Activated naive CD8-positive, alpha-beta T cell treated with anti-CD3 and anti-CD28 coated beads, Interleukin-2, amount 10 ng/mL, durations not matched to agents 7 days and 5 days (primary cell): ENCODE data around the gene C1RL. TPM values are rescaled to one million over a fixed set of nuclear protein-coding genes. Genes with fewer than 3 reads are reported as not detected.
"Not testable (repeated sequence)": the region's sequence is repeated elsewhere in the genome, so short reads cannot be mapped to it uniquely, and the experiment has no call there.

Source experiments
- ATAC-seq: fragments of 150-1000 bp; cut with Tn5 transposase; one replicate; pipeline ENCODE4 v1.10.0; 2021; ENCODE audit warnings: low read depth, moderate library complexity
- POLR2A ChIA-PET: fragments of 350-600 bp; sonication (Branson Sonifier 250); formaldehyde crosslinking; loops from one replicate; lab custom pipeline; 2021; ENCODE audit warnings: antibody characterized with exemption; lab: Charles Lee
- DNase-seq: peaks from one replicate; pipeline ENCODE4 v3.0.0; 2021
- H3K27ac Mint-ChIP-seq: one replicate; pipeline ENCODE4 v1.8.0; 2022; ENCODE audit warnings: mild to moderate bottlenecking, mixed read lengths
- H3K27me3 Mint-ChIP-seq: one replicate; pipeline ENCODE4 v1.8.0; 2022; ENCODE audit warnings: mild to moderate bottlenecking, moderate library complexity, mixed read lengths
- H3K36me3 Mint-ChIP-seq: one replicate; pipeline ENCODE4 v1.8.0; 2021; ENCODE audit warnings: mild to moderate bottlenecking, mixed read lengths
- H3K4me1 Mint-ChIP-seq: one replicate; pipeline ENCODE4 v1.8.0; 2021; ENCODE audit warnings: mixed read lengths
- H3K4me3 Mint-ChIP-seq: one replicate; pipeline ENCODE4 v1.8.0; 2022; ENCODE audit warnings: mild to moderate bottlenecking, moderate library complexity, mixed read lengths
- H3K9me3 Mint-ChIP-seq: one replicate; pipeline ENCODE4 v1.8.0; 2021; ENCODE audit warnings: mixed read lengths
- total RNA-seq, 2 experiments: library from RNA; stranded (reverse); gene quantifications; one replicate each; pipeline ENCODE4 v1.2.3, GENCODE V29; 2021

C1RL gene
- total RNA-seq, 2 experiments from 2014 or later: 29.8 to 36.0 TPM

DNA sequence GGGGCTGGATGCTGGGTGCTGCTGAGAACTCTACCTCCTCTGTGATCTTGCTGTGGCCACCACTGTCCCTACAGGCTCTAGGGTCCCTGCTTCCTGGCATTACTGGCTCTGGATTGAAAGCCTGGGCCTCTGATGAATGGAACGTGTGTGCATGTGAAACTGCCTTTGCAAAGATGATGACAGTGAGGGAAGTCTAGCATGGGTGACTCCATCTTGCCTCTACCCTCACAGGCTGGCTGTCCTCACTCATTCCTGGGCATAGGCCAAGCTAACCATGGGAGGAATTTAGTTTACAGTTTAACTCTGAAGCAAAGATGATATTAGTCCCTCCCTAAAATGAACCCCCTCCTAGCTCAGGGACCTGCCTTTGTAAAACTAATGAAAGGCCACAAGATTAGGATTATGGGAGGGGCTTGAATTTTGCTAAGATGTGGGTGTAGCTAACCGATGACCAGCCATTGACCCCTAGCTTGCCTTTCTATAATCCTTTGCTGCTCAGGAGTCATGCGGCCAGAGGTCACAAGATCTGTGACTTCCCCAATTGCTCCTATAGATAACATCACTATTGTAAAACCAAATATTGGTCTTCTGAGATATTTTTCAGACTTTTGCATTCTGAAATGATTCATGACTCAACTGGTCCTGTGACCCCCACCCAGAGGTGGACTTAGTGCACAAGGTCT, 50.7 kb downstream of the C1RL start:
- POLR2A ChIA-PET: no interaction called here
- Mint-ChIP-seq H3K27ac (no peak overlapping the region), H3K36me3 (no peaks in the 10 kb centered on the region), H3K4me3 (no peak overlapping the region), H3K9me3 (no peaks in the 10 kb centered on the region), H3K27me3 (peaks cover 42% of the 10 kb centered on the region), H3K4me1 (no peaks in the 10 kb centered on the region)
- ATAC-seq: no peak
- no peak for DNase-seq

DNA sequence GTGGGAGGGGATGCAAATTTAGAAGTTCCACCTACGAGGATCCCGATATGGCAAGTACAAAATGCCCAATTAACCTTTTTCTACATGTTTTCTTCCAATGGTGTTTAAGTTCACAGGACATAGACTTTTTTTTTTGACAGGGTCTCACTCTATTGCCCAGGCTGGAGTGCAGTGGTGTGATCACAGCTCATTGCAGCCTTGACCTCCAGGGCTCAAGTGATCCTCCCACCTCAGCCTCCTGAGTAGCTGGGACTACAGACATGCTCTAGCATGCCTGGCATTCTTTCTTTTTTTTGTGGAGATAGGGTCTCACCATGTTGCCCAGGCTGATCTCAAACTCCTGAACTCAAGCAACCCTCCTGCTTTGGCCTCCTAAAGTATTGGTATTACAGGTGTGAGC, 53.3 kb downstream of the C1RL start:
- ATAC-seq, DNase-seq, H3K9me3 Mint-ChIP-seq, H3K36me3 Mint-ChIP-seq, H3K27ac Mint-ChIP-seq, H3K4me1 Mint-ChIP-seq, H3K4me3 Mint-ChIP-seq: not testable (repeated sequence)
- POLR2A ChIA-PET: interaction anchor here (1.2 kb wide), 1 partner anchor 52 kb away, joined by 3 read pairs; no protein-coding TSS in a partner anchor
- H3K27me3 Mint-ChIP-seq: peaks cover 61% of the 10 kb centered on the region

DNA sequence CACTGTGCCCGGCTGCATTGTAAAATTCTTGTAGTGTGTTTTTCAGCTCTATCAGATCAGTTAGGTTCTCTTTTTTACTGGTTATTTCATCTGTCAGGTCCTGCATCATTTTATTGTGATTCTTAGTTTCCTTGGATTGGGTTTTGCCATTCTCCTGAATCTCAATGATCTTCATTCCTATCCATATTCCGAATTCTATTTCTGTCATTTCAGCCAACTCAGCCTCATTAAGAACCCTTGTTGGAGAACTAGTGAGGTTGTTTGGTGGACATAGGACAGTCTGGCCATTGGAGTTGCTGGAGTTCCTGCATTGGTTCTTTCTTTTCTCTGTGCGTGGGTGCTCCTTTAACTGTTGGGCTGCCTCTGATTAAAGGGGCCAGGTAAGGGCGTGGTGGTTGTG, 54.1 kb downstream of the C1RL start:
- DNase-seq (no peak), ATAC-seq (no peak)
- H3K27ac Mint-ChIP-seq: no peak overlapping the region
- no peak overlapping the region for H3K4me3 Mint-ChIP-seq
- H3K4me1 Mint-ChIP-seq: no peaks in the 10 kb centered on the region
- H3K9me3 Mint-ChIP-seq: peaks cover 2% of the 10 kb centered on the region
- no peaks in the 10 kb centered on the region for H3K36me3 Mint-ChIP-seq
- POLR2A ChIA-PET: no interaction called here
- H3K27me3 Mint-ChIP-seq: peaks cover 55% of the 10 kb centered on the region

DNA sequence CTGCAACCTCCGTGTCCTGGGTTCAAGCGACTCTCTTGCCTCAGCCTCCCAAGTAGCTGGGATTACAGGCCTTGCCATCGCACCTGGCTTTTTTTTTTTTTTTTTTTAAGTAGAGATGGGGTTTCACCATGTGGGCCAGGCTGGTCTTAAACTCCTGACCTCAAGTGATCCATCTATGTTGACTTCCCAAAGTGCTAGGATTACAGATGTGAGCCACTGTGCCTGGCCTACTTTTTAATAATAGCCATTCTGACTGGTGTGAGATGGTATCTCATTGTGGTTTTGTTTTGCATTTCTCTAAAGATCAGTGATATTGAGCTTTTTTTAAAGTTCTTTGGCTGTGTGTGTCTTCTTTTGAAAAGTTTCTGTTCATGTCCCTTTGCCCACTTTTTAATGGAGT, 59.0 kb downstream of the C1RL start:
- H3K27ac Mint-ChIP-seq: not testable (repeated sequence)

DNA sequence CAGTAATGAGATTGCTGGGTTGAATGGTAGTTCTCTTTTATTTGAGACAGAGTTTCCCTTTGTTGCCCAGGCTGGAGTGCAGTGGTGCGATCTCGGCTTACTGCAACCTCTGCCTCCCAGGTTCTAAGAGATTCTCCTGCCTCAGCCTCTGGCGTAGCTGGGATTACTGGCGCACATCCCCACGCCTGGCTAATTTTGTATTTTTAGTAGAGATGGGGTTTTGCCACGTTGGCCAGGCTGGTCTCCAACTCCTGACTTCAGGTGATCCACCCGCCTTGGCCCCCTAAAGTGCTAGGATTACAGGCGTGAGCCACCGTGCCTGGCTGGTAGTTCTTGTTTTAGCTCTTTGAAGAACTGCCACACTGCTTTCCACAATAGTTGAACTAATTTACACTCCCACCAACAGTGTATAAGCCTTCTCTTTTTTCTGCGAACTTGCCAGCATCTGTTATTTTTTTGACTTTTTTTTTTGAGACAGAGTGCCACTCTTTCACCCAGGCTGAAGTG, 59.5 kb downstream of the C1RL start:
- H3K27ac Mint-ChIP-seq, DNase-seq, ATAC-seq, POLR2A ChIA-PET, H3K9me3 Mint-ChIP-seq, H3K36me3 Mint-ChIP-seq, H3K4me3 Mint-ChIP-seq: not testable (repeated sequence)
- H3K4me1 Mint-ChIP-seq: peaks cover 23% of the 10 kb centered on the region
- H3K27me3 Mint-ChIP-seq: peaks cover 29% of the 10 kb centered on the region

More for the DNA sequence above, 59.0 kb downstream of the C1RL start:
- ATAC-seq, DNase-seq, H3K36me3 Mint-ChIP-seq, H3K9me3 Mint-ChIP-seq, H3K4me3 Mint-ChIP-seq, POLR2A ChIA-PET: not testable (repeated sequence)
- H3K27me3 Mint-ChIP-seq: peaks cover 30% of the 10 kb centered on the region
- H3K4me1 Mint-ChIP-seq: peaks cover 23% of the 10 kb centered on the region

DNA sequence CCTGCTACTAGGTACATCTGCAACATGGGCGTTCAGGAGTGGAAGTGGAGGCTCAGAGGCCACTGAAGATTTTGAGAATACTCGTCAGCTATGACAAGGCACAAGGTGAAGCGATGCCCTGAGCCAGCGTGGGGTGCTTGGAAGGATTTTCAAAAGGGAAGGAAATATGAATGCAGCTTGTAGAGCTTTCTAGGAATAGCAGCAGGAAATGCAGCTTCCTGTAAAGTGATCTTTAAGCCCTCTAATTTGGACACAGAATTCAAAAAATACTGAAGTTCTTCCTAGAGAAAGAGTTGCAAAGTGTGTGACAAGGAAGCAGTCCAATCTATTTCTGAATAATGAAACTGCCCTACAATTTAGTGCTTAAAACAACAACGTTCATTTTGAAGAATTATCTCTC, 61.7 kb downstream of the C1RL start:
- peaks cover 23% of the 10 kb centered on the region for H3K4me1 Mint-ChIP-seq

DNA sequence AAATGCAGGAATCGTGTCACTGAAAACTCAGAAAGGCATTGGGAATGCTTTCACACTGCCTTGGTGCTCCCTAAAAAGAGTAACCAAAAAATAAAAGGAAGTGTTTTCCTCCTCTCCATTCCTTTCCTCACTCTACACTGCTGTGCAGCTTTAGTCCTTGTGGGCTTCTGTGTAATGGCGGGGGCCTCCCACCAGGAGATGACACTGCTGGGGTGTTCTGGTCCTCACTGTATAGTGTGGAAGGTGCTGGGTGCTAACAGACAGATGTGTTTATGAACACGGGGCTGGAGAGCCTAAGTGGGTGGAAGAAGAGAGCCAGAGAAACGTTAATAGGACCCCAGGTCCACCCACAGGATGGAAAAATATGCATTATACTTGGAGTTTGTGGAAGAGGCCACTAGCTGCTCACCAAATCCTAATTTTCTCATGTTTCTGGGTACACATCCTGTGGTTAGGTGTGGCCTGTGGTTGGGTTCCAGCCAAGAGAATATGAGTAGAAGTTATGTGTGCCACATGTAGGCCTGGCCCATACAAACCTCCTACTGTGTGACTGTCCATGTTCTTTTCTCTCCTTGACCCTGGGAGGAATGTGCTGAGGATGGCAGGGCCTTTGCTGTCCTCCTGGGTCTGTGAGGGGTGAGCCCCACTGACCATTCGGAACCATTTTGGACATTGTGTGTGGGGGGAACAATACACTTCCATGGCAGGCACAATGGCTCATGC, 62.5 kb downstream of the C1RL start:
- DNase-seq (no peak), ATAC-seq (no peak)
- Mint-ChIP-seq H3K4me1 (peaks cover 23% of the 10 kb centered on the region), H3K27ac (peak overlapping the region; percentile 44), H3K27me3 (peaks cover 5% of the 10 kb centered on the region), H3K4me3 (no peak overlapping the region), H3K36me3 (no peaks in the 10 kb centered on the region), H3K9me3 (peaks cover 2% of the 10 kb centered on the region)
- POLR2A ChIA-PET: interaction anchor here (0.9 kb wide), 1 partner anchor 195 kb away, joined by 3 read pairs; the partner anchor contains the start of gene USP5

More for the DNA sequence above, 61.7 kb downstream of the C1RL start:
- no peak for DNase-seq
- peaks cover 12% of the 10 kb centered on the region for H3K27me3 Mint-ChIP-seq
- peaks cover 2% of the 10 kb centered on the region for H3K9me3 Mint-ChIP-seq
- H3K4me3 Mint-ChIP-seq: peak overlapping the region; percentile 60
- no peak for ATAC-seq
- H3K36me3 Mint-ChIP-seq: no peaks in the 10 kb centered on the region
- POLR2A ChIA-PET: interaction anchor here (0.9 kb wide), 1 partner anchor 174 kb away, joined by 3 read pairs; the partner anchor contains the start of gene SPSB2
- H3K27ac Mint-ChIP-seq: peak overlapping the region; percentile 60

DNA sequence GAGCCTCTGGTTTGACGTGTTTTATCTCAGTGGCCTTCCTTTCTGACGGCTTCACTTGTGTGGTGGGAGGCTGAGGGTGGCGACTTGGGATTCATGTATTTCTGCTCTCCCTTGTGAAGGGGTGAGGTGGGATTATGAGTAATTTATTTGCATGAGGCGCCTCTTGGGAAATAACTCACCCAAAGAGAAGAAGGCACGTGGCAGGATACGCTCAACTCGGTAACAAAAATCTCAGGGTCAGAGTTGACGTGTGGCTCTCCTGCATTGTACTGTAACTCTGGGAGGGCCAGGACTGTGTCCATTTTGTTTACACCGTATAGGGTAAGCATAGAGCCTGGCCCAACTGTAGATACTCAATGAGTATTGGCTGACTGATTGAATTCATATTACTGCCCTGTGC, 63.1 kb downstream of the C1RL start:
- Mint-ChIP-seq H3K36me3 (no peaks in the 10 kb centered on the region), H3K9me3 (no peaks in the 10 kb centered on the region), H3K4me3 (no peak overlapping the region), H3K27me3 (no peaks in the 10 kb centered on the region), H3K4me1 (peaks cover 23% of the 10 kb centered on the region), H3K27ac (no peak overlapping the region)
- POLR2A ChIA-PET: interaction anchor here (0.9 kb wide), 1 partner anchor 194 kb away, joined by 3 read pairs; the partner anchor contains the start of gene USP5
- ATAC-seq (no peak), DNase-seq (no peak)

Other genes with a start within 250 kb of the C1RL start
- 1,000 to 10,000 TPM; 1,129 to 1,200 TPM for gene TPI1, start 241.7 kb downstream of the C1RL start, total RNA-seq
- 10 to 100 TPM; 16.4 to 17.0 TPM for gene SPSB2, start 235.9 kb downstream of the C1RL start, total RNA-seq
- 1 to 10 TPM; 8.1 to 8.3 TPM for gene LRRC23, start 204.4 kb downstream of the C1RL start, total RNA-seq
- gene ENO2, start 194.6 kb downstream of the C1RL start, total RNA-seq: 100 to 1,000 TPM; 231 to 242 TPM
- 10 to 100 TPM; 31.0 to 31.3 TPM for gene ATN1, start 181.3 kb downstream of the C1RL start, total RNA-seq
- gene RNU7-1, start 165.4 kb downstream of the C1RL start, total RNA-seq: not detected
- 100 to 1,000 TPM; 210 to 217 TPM for gene C12orf57, start 165.2 kb downstream of the C1RL start, total RNA-seq
- gene PTPN6, start 157.9 kb downstream of the C1RL start, total RNA-seq: 100 to 1,000 TPM; 349 to 370 TPM
- gene PHB2, start 138.6 kb downstream of the C1RL start, total RNA-seq: 100 to 1,000 TPM; 175 to 189 TPM
- gene EMG1, start 138.3 kb downstream of the C1RL start, total RNA-seq: 10 to 100 TPM; 50.0 to 55.7 TPM
- gene LPCAT3, start 90.7 kb downstream of the C1RL start, total RNA-seq: 10 to 100 TPM; 30.3 to 33.9 TPM
- 1 to 10 TPM; 1.3 TPM for gene C1S, start 48.5 kb downstream of the C1RL start, total RNA-seq
- gene C1R, start 16.8 kb downstream of the C1RL start, total RNA-seq: 1 to 10 TPM; 4.6 to 6.4 TPM
- 1 to 10 TPM in 1 of 2 experiments, under 1 TPM in 1; 0.58 to 1.3 TPM for gene RBP5, start 19.7 kb upstream of the C1RL start, total RNA-seq
- gene CLSTN3, start 21.2 kb upstream of the C1RL start, total RNA-seq: 100 to 1,000 TPM in 1 of 2 experiments, 10 to 100 TPM in 1; 99.3 to 104 TPM
- gene PEX5, start 80.5 kb upstream of the C1RL start, total RNA-seq: 10 to 100 TPM; 21.1 to 23.0 TPM
- not detected for gene ACSM4, start 194.9 kb upstream of the C1RL start, total RNA-seq